CD14-positive monocyte (primary cell): ENCODE measurements around the gene RNF217. TPM values are rescaled to one million over a fixed set of nuclear protein-coding genes. Genes with fewer than 3 reads are reported as not detected.

ENCODE experiments used
- DNase-seq, 3 donors: peaks; one replicate each; pipeline ENCODE4 v3.0.0-alpha.2; 2011 to 2022
- H2AFZ ChIP-seq: 2 replicates; pipeline ENCODE4 v1.6.0; 2012; ENCODE audit warnings: mild to moderate bottlenecking, low read depth, low read length, inconsistent platforms; ENCODE audit not compliant: insufficient read depth, poor library complexity, severe bottlenecking
- H3K27ac ChIP-seq, 2 donors: 1 replicate in 1 of 2; 2 replicates in 1 of 2; pipeline ENCODE4 v1.5.1; 2012 to 2013; ENCODE audit warnings: low read length in 2 of 2, control low read depth in 1 of 2, inconsistent platforms in 1 of 2, low read depth in 1 of 2, mild to moderate bottlenecking in 1 of 2
- H3K27me3 ChIP-seq, 2 donors: one replicate each; pipeline versions ENCODE4 v1.6.0 to v1.6.1; 2011 to 2013; ENCODE audit warnings: low read length in 2 of 2; ENCODE audit not compliant: control insufficient read depth in 2 of 2, insufficient read depth in 2 of 2
- H3K36me3 ChIP-seq, 2 donors: replicated peaks in 1 of 2; 1 replicate in 1 of 2; 2 replicates in 1 of 2; pipeline versions ENCODE4 v1.5.1 to v1.6.1; 2012 to 2013; ENCODE audit warnings: low read length in 2 of 2, control low read depth in 1 of 2, inconsistent platforms in 1 of 2, mild to moderate bottlenecking in 1 of 2; ENCODE audit not compliant: insufficient read depth in 2 of 2, control insufficient read depth in 1 of 2
- H3K4me1 ChIP-seq, 2 donors: 1 replicate in 1 of 2; 2 replicates in 1 of 2; pipeline versions ENCODE4 v1.5.1 to v1.6.1; 2012 to 2013; ENCODE audit warnings: low read length in 2 of 2, control low read depth in 1 of 2, inconsistent platforms in 1 of 2, mild to moderate bottlenecking in 1 of 2, moderate library complexity in 1 of 2; ENCODE audit not compliant: insufficient read depth in 2 of 2, control insufficient read depth in 1 of 2
- H3K4me2 ChIP-seq: replicated peaks from 2 replicates; pipeline ENCODE3; 2012; ENCODE audit warnings: low read length, moderate library complexity, mild to moderate bottlenecking; ENCODE audit not compliant: poor library complexity, severe bottlenecking; ENCODE audit errors: extremely low read depth
- H3K4me3 ChIP-seq, 3 experiments: fragments of 200-600 bp in 1 of 3; sonication (generic) in 1 of 3; replicated peaks in 1 of 3; 1 replicate in 2 of 3; 2 replicates in 1 of 3; pipeline ENCODE4 v1.5.1; 2011 to 2013; ENCODE audit warnings: low read length in 3 of 3, mild to moderate bottlenecking in 3 of 3, control low read depth in 2 of 3, low read depth in 2 of 3, inconsistent platforms in 1 of 3, moderate library complexity in 1 of 3
- H3K79me2 ChIP-seq: 2 replicates; pipeline ENCODE4 v1.6.0; 2012; ENCODE audit warnings: mild to moderate bottlenecking, control low read depth, inconsistent platforms, low read length, moderate library complexity; ENCODE audit not compliant: insufficient read depth
- H3K9ac ChIP-seq: 2 replicates; pipeline ENCODE4 v1.6.0; 2017; ENCODE audit warnings: low read length, mild to moderate bottlenecking; ENCODE audit not compliant: insufficient read depth, poor library complexity, severe bottlenecking
- H3K9me3 ChIP-seq, 2 donors: replicated peaks in 1 of 2; 1 replicate in 1 of 2; 2 replicates in 1 of 2; pipeline versions ENCODE4 v1.5.1 to v1.6.1; 2012 to 2013; ENCODE audit warnings: low read length in 2 of 2, control low read depth in 1 of 2; ENCODE audit not compliant: control insufficient read depth in 1 of 2, insufficient read depth in 1 of 2
- H4K20me1 ChIP-seq: 2 replicates; pipeline ENCODE4 v1.6.0; 2012; ENCODE audit warnings: mild to moderate bottlenecking, low read length, control low read depth, moderate library complexity; ENCODE audit not compliant: insufficient read depth
- H3K27ac Mint-ChIP-seq, 7 donors: one replicate each; pipeline ENCODE4 v1.8.0; 2020; ENCODE audit warnings: mild to moderate bottlenecking in 7 of 7, mixed read lengths in 7 of 7, moderate library complexity in 6 of 7, inconsistent platforms in 2 of 7
- H3K27me3 Mint-ChIP-seq, 3 donors: one replicate each; pipeline ENCODE4 v1.8.0; 2021 to 2022; ENCODE audit warnings: low read depth in 3 of 3, mild to moderate bottlenecking in 3 of 3, mixed read lengths in 3 of 3, moderate library complexity in 3 of 3, inconsistent platforms in 1 of 3
- H3K36me3 Mint-ChIP-seq, 2 donors: one replicate each; pipeline ENCODE4 v1.8.0; 2020; ENCODE audit warnings: mixed read lengths in 2 of 2, inconsistent platforms in 1 of 2, mild to moderate bottlenecking in 1 of 2
- H3K4me1 Mint-ChIP-seq: one replicate; pipeline ENCODE4 v1.8.0; 2020; ENCODE audit warnings: mild to moderate bottlenecking, mixed read lengths
- H3K4me3 Mint-ChIP-seq, 2 donors: one replicate each; pipeline ENCODE4 v1.8.0; 2020; ENCODE audit warnings: mild to moderate bottlenecking in 2 of 2, mixed read lengths in 2 of 2, moderate library complexity in 1 of 2
- H3K9me3 Mint-ChIP-seq, 7 donors: one replicate each; pipeline ENCODE4 v1.8.0; 2020 to 2022; ENCODE audit warnings: mixed read lengths in 7 of 7, mild to moderate bottlenecking in 6 of 7, moderate library complexity in 6 of 7, inconsistent platforms in 2 of 7
- WGBS: methylation state at CpG from one replicate; pipeline ENCODE4 v1.1.5; 2013; ENCODE audit warnings: missing lambda C conversion rate; ENCODE audit not compliant: insufficient coverage; 5-methylcytosine and 5-hydroxymethylcytosine counted together
- intact Hi-C, 2 donors: fragments of 100-400 bp; cut with micrococcal nuclease; formaldehyde crosslinking; loops; one replicate each; pipeline versions ENCODE4 v1.15.0 to v1.15.1; 2023
- polyA plus RNA-seq, 3 donors: library from polyadenylated mRNA; depleted of rRNA in 1 of 3; unstranded in 2 of 3; stranded (reverse) in 1 of 3; fragments of 300-500 nt in 2 of 3; fragments of >200 nt in 1 of 3; fragmentation: Illumina TruSeq in 2 of 3; gene quantifications; 1 replicate in 2 of 3; 2 replicates in 1 of 3; pipeline ENCODE4 v1.2.3, GENCODE V29; 2012 to 2021
- TF ChIP-seq, protein P1 (sequence below): fragments of 200-600 bp; IDR thresholded peaks from one replicate; pipeline ENCODE4 v1.8.0; 2022; ENCODE audit warnings: antibody characterized with exemption, mild to moderate bottlenecking

Gene RNF217
- polyA plus RNA-seq, 3 donors = 2.2 to 11.6 (median 3.3) TPM

DNA sequence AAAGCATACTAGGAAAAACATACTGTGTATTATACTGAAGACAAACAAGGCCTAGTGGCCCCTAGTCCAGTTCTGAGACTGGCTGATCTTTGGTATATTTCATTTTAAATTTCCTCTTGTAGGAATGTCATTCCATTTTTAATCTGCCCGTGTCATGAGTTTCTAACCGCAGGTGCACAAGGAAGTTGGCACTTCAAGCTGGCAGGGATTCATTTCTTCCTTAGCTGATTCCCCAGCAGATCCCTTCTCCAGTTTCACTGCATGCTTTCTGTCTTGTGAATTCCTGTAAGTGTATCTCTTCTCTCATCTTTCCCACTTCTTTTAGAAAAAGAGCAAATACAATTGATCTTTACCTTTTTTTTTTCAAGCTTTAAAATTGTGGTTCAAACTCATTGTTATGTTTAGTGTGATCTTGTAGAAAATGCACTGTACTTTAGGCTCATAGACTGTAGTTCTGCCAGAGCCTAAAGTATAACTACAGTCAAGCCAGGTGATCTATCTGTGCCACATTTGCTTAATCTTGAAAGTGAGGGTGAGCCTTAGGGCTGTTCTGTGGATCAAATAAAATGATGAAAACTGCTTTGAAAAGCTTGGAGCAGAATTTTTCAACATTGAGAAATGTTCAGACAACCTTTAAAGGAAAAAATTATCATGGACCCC, 37.0 kb downstream of the RNF217 start:
- intact Hi-C loops = no loop called here
- no peak overlapping the region for H3K4me3 Mint-ChIP-seq
- no peak overlapping the region for H3K27ac ChIP-seq
- peaks cover 10 to 12% of the 10 kb centered on the region in 2 donors for H3K36me3 Mint-ChIP-seq
- H3K27me3 ChIP-seq = no peaks in the 10 kb centered on the region
- no peak overlapping the region for H3K4me2 ChIP-seq
- TF ChIP-seq, protein P1, sequence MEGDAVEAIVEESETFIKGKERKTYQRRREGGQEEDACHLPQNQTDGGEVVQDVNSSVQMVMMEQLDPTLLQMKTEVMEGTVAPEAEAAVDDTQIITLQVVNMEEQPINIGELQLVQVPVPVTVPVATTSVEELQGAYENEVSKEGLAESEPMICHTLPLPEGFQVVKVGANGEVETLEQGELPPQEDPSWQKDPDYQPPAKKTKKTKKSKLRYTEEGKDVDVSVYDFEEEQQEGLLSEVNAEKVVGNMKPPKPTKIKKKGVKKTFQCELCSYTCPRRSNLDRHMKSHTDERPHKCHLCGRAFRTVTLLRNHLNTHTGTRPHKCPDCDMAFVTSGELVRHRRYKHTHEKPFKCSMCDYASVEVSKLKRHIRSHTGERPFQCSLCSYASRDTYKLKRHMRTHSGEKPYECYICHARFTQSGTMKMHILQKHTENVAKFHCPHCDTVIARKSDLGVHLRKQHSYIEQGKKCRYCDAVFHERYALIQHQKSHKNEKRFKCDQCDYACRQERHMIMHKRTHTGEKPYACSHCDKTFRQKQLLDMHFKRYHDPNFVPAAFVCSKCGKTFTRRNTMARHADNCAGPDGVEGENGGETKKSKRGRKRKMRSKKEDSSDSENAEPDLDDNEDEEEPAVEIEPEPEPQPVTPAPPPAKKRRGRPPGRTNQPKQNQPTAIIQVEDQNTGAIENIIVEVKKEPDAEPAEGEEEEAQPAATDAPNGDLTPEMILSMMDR = no peak
- peaks cover 14% of the 10 kb centered on the region for H3K4me1 Mint-ChIP-seq
- no peaks in the 10 kb centered on the region for H3K9me3 ChIP-seq
- no peaks in the 10 kb centered on the region for H3K79me2 ChIP-seq
- H3K27me3 Mint-ChIP-seq = no peaks in the 10 kb centered on the region
- no peaks in the 10 kb centered on the region for H4K20me1 ChIP-seq
- no peaks in the 10 kb centered on the region for H3K9me3 Mint-ChIP-seq
- no peak overlapping the region for H3K4me3 ChIP-seq
- H3K9ac ChIP-seq = no peak overlapping the region
- H2AFZ ChIP-seq = no peak overlapping the region
- H3K36me3 ChIP-seq = peaks cover 0 to 2% of the 10 kb centered on the region in 2 donors
- 25% methylated on average over 2 of the region's 2 CpGs for WGBS
- H3K4me1 ChIP-seq = no peaks in the 10 kb centered on the region
- H3K27ac Mint-ChIP-seq = peak overlapping the region in 1 of 7 donors; percentile 37
- no peak for DNase-seq

GRCh38 chr6:125001684-125002405, 39.6 kb downstream of the RNF217 start:
- Mint-ChIP-seq H3K4me1 (peaks cover 23% of the 10 kb centered on the region), H3K36me3 (peaks cover 10 to 15% of the 10 kb centered on the region in 2 donors), H3K27ac (peak overlapping the region in 1 of 7 donors; percentile 17), H3K9me3 (peaks cover 0 to 5% (median 3%) of the 10 kb centered on the region in 7 donors), H3K4me3 (peak overlapping the region in 1 of 2 donors; percentile 47), H3K27me3 (no peaks in the 10 kb centered on the region)
- Histone ChIP-seq H3K4me3 (no peak overlapping the region), H3K9ac (no peak overlapping the region), H3K27ac (no peak overlapping the region), H2AFZ (no peak overlapping the region), H3K9me3 (no peaks in the 10 kb centered on the region), H3K4me1 (no peaks in the 10 kb centered on the region), H4K20me1 (no peaks in the 10 kb centered on the region), H3K79me2 (no peaks in the 10 kb centered on the region), H3K4me2 (no peak overlapping the region), H3K27me3 (no peaks in the 10 kb centered on the region), H3K36me3 (peaks cover 0 to 2% of the 10 kb centered on the region in 2 donors)
- TF ChIP-seq, protein P1 = no peak
- no peak for DNase-seq
- WGBS = 51% methylated on average over 3 of the region's 4 CpGs
- intact Hi-C loops = no loop called here
